OCI-LY7 (cell line): ENCODE measurements around the gene DIP2C. TPM values are rescaled to one million over a fixed set of nuclear protein-coding genes. Genes with fewer than 3 reads are reported as not detected.

ENCODE experiments used
- BruUV-seq: library from RNA; stranded (reverse); fragments of 400-500 nt; replicated peaks from 2 replicates; lab custom pipeline; 2021; lab: Mats Ljungman, UMichigan
- CTCF ChIA-PET: fragments of 300-600 bp; sonication (Branson Sonifier 250); formaldehyde crosslinking; loops from one replicate; lab custom pipeline; 2022; ENCODE audit warnings: antibody characterized with exemption; ENCODE audit not compliant: unreplicated experiment; lab: Charles Lee
- POLR2A ChIA-PET: fragments of 300-600 bp; sonication (Branson Sonifier 250); formaldehyde crosslinking; loops from one replicate; lab custom pipeline; 2022; ENCODE audit warnings: antibody characterized with exemption; lab: Charles Lee
- DNase-seq: peaks from one replicate; pipeline ENCODE4 v3.0.0-alpha.2; 2015; ENCODE audit warnings: low spot score
- H2AFZ ChIP-seq: fragments of 200-600 bp; sonication (generic), shearing (Covaris generic); 2 replicates; pipeline ENCODE4 v1.6.1; 2014; ENCODE audit warnings: mild to moderate bottlenecking, antibody characterized with exemption, low read length, moderate library complexity
- H3K27ac ChIP-seq: fragments of 200-600 bp; sonication (generic); 2 replicates; pipeline ENCODE4 v1.5.1; 2014; ENCODE audit warnings: mixed run types, low read depth, mild to moderate bottlenecking, moderate library complexity, low read length, inconsistent platforms; ENCODE audit not compliant: poor library complexity, severe bottlenecking
- H3K36me3 ChIP-seq: fragments of 200-600 bp; sonication (generic); 2 replicates; pipeline ENCODE4 v1.6.1; 2014; ENCODE audit warnings: mild to moderate bottlenecking, antibody characterized with exemption, low read length, moderate library complexity, mixed read lengths; ENCODE audit not compliant: insufficient read depth
- H3K4me1 ChIP-seq: fragments of 200-600 bp; sonication (generic); 2 replicates; pipeline ENCODE4 v1.5.1; 2014; ENCODE audit warnings: mild to moderate bottlenecking, low read length; ENCODE audit not compliant: insufficient read depth, poor library complexity, severe bottlenecking
- H3K4me2 ChIP-seq: fragments of 200-600 bp; sonication (generic); 2 replicates; pipeline ENCODE4 v1.6.1; 2014; ENCODE audit warnings: mild to moderate bottlenecking, low read length
- H3K4me3 ChIP-seq: fragments of 200-600 bp; sonication (generic); 2 replicates; pipeline ENCODE4 v1.5.1; 2014; ENCODE audit warnings: mild to moderate bottlenecking, low read depth, low read length; ENCODE audit not compliant: poor library complexity, severe bottlenecking
- H3K79me2 ChIP-seq: fragments of 200-600 bp; sonication (generic); 2 replicates; pipeline ENCODE4 v1.6.1; 2016; ENCODE audit warnings: low read depth, mild to moderate bottlenecking, low read length, moderate library complexity, mixed read lengths; ENCODE audit not compliant: insufficient read depth
- H3K9me2 ChIP-seq: fragments of 200-600 bp; sonication (generic); 2 replicates; pipeline ENCODE4 v1.6.1; 2016; ENCODE audit warnings: mild to moderate bottlenecking, low read length, mixed read lengths; ENCODE audit not compliant: insufficient read depth
- H3K9me3 ChIP-seq: fragments of 200-600 bp; sonication (generic); 2 replicates; pipeline ENCODE4 v1.6.1; 2014; ENCODE audit warnings: mild to moderate bottlenecking, mixed run types, low read length, mixed read lengths
- H4K20me1 ChIP-seq: fragments of 200-600 bp; sonication (generic); 2 replicates; pipeline ENCODE4 v1.6.1; 2014; ENCODE audit warnings: mild to moderate bottlenecking, antibody characterized with exemption, low read length, moderate library complexity, mixed read lengths; ENCODE audit not compliant: insufficient read depth
- CTCF ChIP-seq: fragments of 200-600 bp; sonication (generic); conservative IDR thresholded peaks from 2 replicates; pipeline ENCODE4 v1.5.1; 2014; ENCODE audit warnings: mild to moderate bottlenecking, antibody characterized with exemption, low read length, moderate library complexity, mixed read lengths
- EZH2phosphoT487 ChIP-seq: fragments of 200-600 bp; sonication (generic); IDR thresholded peaks from 2 replicates; pipeline ENCODE4 v1.6.1; 2018; ENCODE audit warnings: low read depth, borderline replicate concordance, mild to moderate bottlenecking, mixed run types, antibody characterized with exemption, low read length, moderate library complexity, mixed read lengths
- intact Hi-C: fragments of 100-400 bp; cut with micrococcal nuclease; formaldehyde crosslinking; loops from one replicate; pipeline ENCODE4 v1.10.0; 2022; ENCODE audit not compliant: unreplicated experiment
- total RNA-seq, 2 experiments: library from RNA; depleted of rRNA in 1 of 2; stranded (reverse); fragments of >200 nt in 1 of 2; shearing (Covaris generic) in 1 of 2; gene quantifications; 2 replicates each; pipeline ENCODE4 v1.2.3, GENCODE V29; 2014 to 2022

DIP2C gene
- total RNA-seq, 2 experiments from 2014 or later = 10.9 to 29.5 TPM

DNA sequence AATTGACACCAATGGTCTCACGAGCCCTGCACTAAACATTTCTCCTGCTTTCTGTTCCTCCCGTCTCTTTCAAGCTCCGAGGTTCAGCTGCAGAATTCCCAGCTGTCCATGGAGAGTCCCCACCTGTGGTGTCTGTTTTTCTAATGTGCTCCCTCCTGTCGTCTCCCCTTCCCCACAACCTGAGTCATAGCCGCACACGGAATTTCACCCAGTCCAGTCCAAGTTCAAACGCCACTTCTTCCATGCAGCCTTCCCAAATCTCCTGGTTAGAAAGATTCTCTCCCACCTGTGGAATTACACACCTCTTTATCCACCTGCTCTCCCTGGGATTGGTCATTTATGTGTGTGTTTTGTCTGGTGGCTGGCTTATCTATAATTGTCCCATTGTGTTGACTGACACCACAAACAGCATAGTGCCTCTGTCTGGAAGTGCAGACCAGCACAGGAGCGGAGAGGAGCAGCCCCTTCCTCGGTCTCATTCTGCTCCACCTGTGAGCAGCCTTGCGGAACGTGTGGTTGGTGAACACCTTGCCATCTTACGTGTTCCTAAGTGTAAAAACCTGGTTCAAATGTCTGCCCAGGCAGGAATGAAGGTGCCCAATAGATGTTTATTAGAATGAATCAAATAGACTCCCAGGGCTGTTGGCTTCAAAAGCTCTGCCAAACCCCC, 3.3 kb upstream of the DIP2C start:
- intact Hi-C loops = no loop called here
- POLR2A ChIA-PET = interaction anchor here (1.4 kb wide), 1 partner anchor 11 kb away, joined by 4 read pairs; no protein-coding TSS in a partner anchor
- CTCF ChIA-PET = no interaction called here

DNA sequence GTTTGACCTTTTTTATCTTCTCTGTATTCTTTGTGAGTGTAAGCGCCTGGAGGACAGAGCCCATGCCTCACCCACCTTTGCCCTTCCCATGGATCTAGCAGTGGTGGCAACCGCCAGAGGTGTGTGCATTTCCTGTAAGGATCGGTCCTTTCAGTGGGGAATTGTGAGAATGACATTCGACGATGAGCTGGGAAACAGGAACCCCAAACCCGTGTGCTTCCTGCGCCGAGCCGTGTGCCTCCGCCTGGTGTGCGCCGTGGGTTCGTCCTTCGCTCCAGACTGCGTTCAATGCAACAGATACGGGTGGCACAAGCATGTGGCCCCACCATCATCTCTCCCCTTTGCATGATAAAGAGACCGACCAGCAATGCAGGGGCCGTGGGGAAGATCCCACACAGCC, 1.7 kb upstream of the DIP2C start:
- intact Hi-C loops = no loop called here
- POLR2A ChIA-PET = no interaction called here
- Histone ChIP-seq H3K9me3 (no peaks in the 10 kb centered on the region), H3K4me1 (peaks cover 4% of the 10 kb centered on the region), H3K4me3 (no peak overlapping the region), H3K79me2 (no peaks in the 10 kb centered on the region), H3K4me2 (no peak overlapping the region), H2AFZ (no peak overlapping the region), H4K20me1 (no peaks in the 10 kb centered on the region), H3K9me2 (no peaks in the 10 kb centered on the region), H3K36me3 (no peaks in the 10 kb centered on the region), H3K27ac (no peak overlapping the region)
- no peak for DNase-seq
- BruUV-seq = no TSS peak
- CTCF ChIA-PET = no interaction called here
- TF ChIP-seq EZH2phosphoT487 = no peak
- TF ChIP-seq CTCF = no peak

More for the DNA sequence above, 3.3 kb upstream of the DIP2C start:
- Histone ChIP-seq H4K20me1 (no peaks in the 10 kb centered on the region), H3K4me3 (no peak overlapping the region), H3K36me3 (no peaks in the 10 kb centered on the region), H2AFZ (no peak overlapping the region), H3K79me2 (no peaks in the 10 kb centered on the region), H3K4me1 (peaks cover 4% of the 10 kb centered on the region), H3K4me2 (no peak overlapping the region), H3K9me2 (no peaks in the 10 kb centered on the region), H3K27ac (no peak overlapping the region), H3K9me3 (no peaks in the 10 kb centered on the region)
- DNase-seq = no peak
- BruUV-seq = no TSS peak
- TF ChIP-seq EZH2phosphoT487 (no peak), CTCF (no peak)
